Neural cell (in vitro differentiated cells): ENCODE results near the gene SYNC. TPM values are rescaled to one million over a fixed set of nuclear protein-coding genes. Genes with fewer than 3 reads are reported as not detected.

ENCODE experiments used
- H2AFZ ChIP-seq: fragments of 200-600, 300-800 bp; sonication (generic), shearing (Covaris generic); 2 replicates; pipeline ENCODE4 v1.6.0; 2014; ENCODE audit warnings: low read depth, mild to moderate bottlenecking, antibody characterized with exemption, low read length, moderate library complexity
- H3F3A ChIP-seq: fragments of 200-600 bp; shearing (Covaris generic); 2 replicates; pipeline ENCODE4 v1.6.1; 2016; ENCODE audit warnings: mild to moderate bottlenecking, moderate library complexity, mixed read lengths, antibody characterized with exemption, low read length; ENCODE audit not compliant: insufficient read depth, poor library complexity, severe bottlenecking
- H3K27ac ChIP-seq: fragments of 200-600, 300-800 bp; sonication (generic), shearing (Covaris generic); 2 replicates; pipeline ENCODE4 v1.5.1; 2014; ENCODE audit warnings: mild to moderate bottlenecking, low read length, moderate library complexity
- H3K27me3 ChIP-seq: fragments of 300-800, 200-600 bp; sonication (generic), shearing (Covaris generic); 2 replicates; pipeline ENCODE4 v1.6.0; 2014; ENCODE audit warnings: mild to moderate bottlenecking, low read depth, low read length, moderate library complexity; ENCODE audit not compliant: insufficient read depth
- H3K36me3 ChIP-seq: fragments of 300-800, 200-600 bp; sonication (generic), shearing (Covaris generic); 2 replicates; pipeline ENCODE4 v1.5.1; 2014; ENCODE audit warnings: mild to moderate bottlenecking, antibody characterized with exemption, low read length, moderate library complexity; ENCODE audit not compliant: insufficient read depth
- H3K4me2 ChIP-seq: fragments of 300-800, 200-600 bp; sonication (generic), shearing (Covaris generic); 2 replicates; pipeline ENCODE4 v1.6.0; 2014; ENCODE audit warnings: mild to moderate bottlenecking, low read length
- H3K4me3 ChIP-seq: fragments of 300-800, 200-600 bp; sonication (generic), shearing (Covaris generic); 2 replicates; pipeline ENCODE4 v1.5.1; 2014; ENCODE audit warnings: mild to moderate bottlenecking, low read length, moderate library complexity
- H3K79me2 ChIP-seq: fragments of 200-600 bp; shearing (Covaris generic); replicated peaks from 2 replicates; pipeline ENCODE4 v1.6.0; 2014; ENCODE audit warnings: mild to moderate bottlenecking, low read length, moderate library complexity; ENCODE audit not compliant: insufficient read depth
- H3K9ac ChIP-seq: fragments of 300-800, 200-600 bp; sonication (generic), shearing (Covaris generic); 2 replicates; pipeline ENCODE4 v1.6.1; 2016; ENCODE audit warnings: mild to moderate bottlenecking, low read length, mixed read lengths
- H3K9me2 ChIP-seq: fragments of 200-600 bp; shearing (Covaris generic); 2 replicates; pipeline ENCODE4 v1.6.1; 2016; ENCODE audit warnings: mild to moderate bottlenecking, low read length, mixed read lengths; ENCODE audit not compliant: insufficient read depth
- H3K9me3 ChIP-seq: fragments of 200-600, 300-800 bp; sonication (generic), shearing (Covaris generic); 2 replicates; pipeline ENCODE4 v1.6.1; 2016; ENCODE audit warnings: mild to moderate bottlenecking, mixed run types, low read length, moderate library complexity, mixed read lengths
- H4K20me1 ChIP-seq: fragments of 200-600 bp; shearing (Covaris generic); 2 replicates; pipeline ENCODE4 v1.6.1; 2016; ENCODE audit warnings: mild to moderate bottlenecking, mixed run types; ENCODE audit not compliant: insufficient read depth
- CTCF ChIP-seq: fragments of 450-650 bp; IDR thresholded peaks from 2 replicates; pipeline ENCODE4 v1.5.1; 2014; ENCODE audit warnings: antibody characterized with exemption, mild to moderate bottlenecking, moderate library complexity; ENCODE audit not compliant: poor library complexity, severe bottlenecking
- EP300 ChIP-seq: fragments of 450-650 bp; conservative IDR thresholded peaks from 2 replicates; pipeline ENCODE4 v1.6.1; 2014; ENCODE audit warnings: antibody characterized with exemption, mild to moderate bottlenecking, moderate library complexity; ENCODE audit not compliant: poor library complexity, severe bottlenecking
- EZH2 ChIP-seq: fragments of 200-600, 300-800 bp; shearing (Covaris generic), sonication (generic); IDR thresholded peaks from 2 replicates; pipeline ENCODE4 v1.6.1; 2014; ENCODE audit warnings: antibody characterized with exemption, low read length, borderline replicate concordance, mild to moderate bottlenecking; ENCODE audit not compliant: insufficient read depth, poor library complexity, severe bottlenecking
- MXI1 ChIP-seq: fragments of 450-650 bp; conservative IDR thresholded peaks from 2 replicates; pipeline ENCODE4 v1.6.1; 2014; ENCODE audit warnings: antibody characterized with exemption, mild to moderate bottlenecking; ENCODE audit not compliant: poor library complexity, severe bottlenecking
- POLR2AphosphoS5 ChIP-seq: IDR thresholded peaks from 2 replicates; pipeline ENCODE4 v1.6.1; 2012
- RAD21 ChIP-seq: fragments of 450-650 bp; conservative IDR thresholded peaks from 2 replicates; pipeline ENCODE4 v1.6.1; 2014; ENCODE audit warnings: antibody characterized with exemption, mild to moderate bottlenecking, moderate library complexity
- REST ChIP-seq: IDR thresholded peaks from 2 replicates; pipeline ENCODE4 v1.6.1; 2012; ENCODE audit warnings: borderline replicate concordance
- SMC3 ChIP-seq: fragments of 450-650 bp; conservative IDR thresholded peaks from 2 replicates; pipeline ENCODE4 v1.6.1; 2014; ENCODE audit warnings: antibody characterized with exemption, mild to moderate bottlenecking, moderate library complexity; ENCODE audit not compliant: poor library complexity
- TAF1 ChIP-seq: IDR thresholded peaks from 2 replicates; pipeline ENCODE4 v1.6.1; 2012; ENCODE audit warnings: low read depth
- polyA plus RNA-seq: library from polyadenylated mRNA; depleted of rRNA; stranded (reverse); fragments of >200 nt; gene quantifications from 2 replicates; pipeline ENCODE4 v1.2.3, GENCODE V29; 2014

The SYNC gene
- polyA plus RNA-seq, 1 donor from 2014 or later, result not detected

- no peaks in the 10 kb centered on the region for H4K20me1 ChIP-seq
- no peaks in the 10 kb centered on the region for H3K36me3 ChIP-seq
- no peaks in the 10 kb centered on the region for H3K9me3 ChIP-seq
- no peak overlapping the region for H3K4me3 ChIP-seq
- no peaks in the 10 kb centered on the region for H3K79me2 ChIP-seq
- no peak overlapping the region for H2AFZ ChIP-seq
- H3K9ac ChIP-seq, result no peak overlapping the region
- H3K4me2 ChIP-seq, result no peak overlapping the region
- no peaks in the 10 kb centered on the region for H3F3A ChIP-seq
- H3K27me3 ChIP-seq, result no peaks in the 10 kb centered on the region
- H3K27ac ChIP-seq, result no peak overlapping the region
- no peaks in the 10 kb centered on the region for H3K9me2 ChIP-seq
- TF ChIP-seq EP300, result no peak
- no peak for TF ChIP-seq POLR2AphosphoS5
- TF ChIP-seq RAD21, result no peak
- TF ChIP-seq CTCF, result no peak
- no peak for TF ChIP-seq TAF1
- TF ChIP-seq MXI1, result no peak
- no peak for TF ChIP-seq SMC3
Observed at GRCh38 chr1:32749332-32749731, 46.8 kb upstream of the SYNC start.

- TF ChIP-seq TAF1 (no peak), RAD21 (no peak), POLR2AphosphoS5 (no peak), SMC3 (no peak), REST (no peak), MXI1 (no peak), EP300 (no peak), CTCF (no peak), EZH2 (no peak)
- no peaks in the 10 kb centered on the region for H3K79me2 ChIP-seq
- H3K4me3 ChIP-seq, result no peak overlapping the region
- no peaks in the 10 kb centered on the region for H3K36me3 ChIP-seq
- no peak overlapping the region for H2AFZ ChIP-seq
- H3F3A ChIP-seq, result no peaks in the 10 kb centered on the region
- H4K20me1 ChIP-seq, result no peaks in the 10 kb centered on the region
- H3K4me2 ChIP-seq, result no peak overlapping the region
- H3K9me2 ChIP-seq, result no peaks in the 10 kb centered on the region
- H3K27ac ChIP-seq, result no peak overlapping the region
- H3K9me3 ChIP-seq, result no peaks in the 10 kb centered on the region
- no peak overlapping the region for H3K9ac ChIP-seq
- no peaks in the 10 kb centered on the region for H3K27me3 ChIP-seq
Observed at GRCh38 chr1:32748926-32749325, 46.4 kb upstream of the SYNC start.
